H1 (cell line): ENCODE measurements around the gene ZC3H18. TPM values are rescaled to one million over a fixed set of nuclear protein-coding genes. Genes with fewer than 3 reads are reported as not detected.

ENCODE experiments used
- MAX ChIP-seq: IDR thresholded peaks from 2 replicates; pipeline ENCODE4 v1.6.1; 2012; ENCODE audit warnings: inconsistent platforms
- RAD21 ChIP-seq, 2 experiments: IDR thresholded peaks in 1 of 2; conservative IDR thresholded peaks in 1 of 2; 2 replicates each; pipeline ENCODE4 v1.6.1; 2011; ENCODE audit warnings: low read depth in 2 of 2, low read length in 2 of 2, improper control_type of control experiment in 1 of 2, inconsistent platforms in 1 of 2, mild to moderate bottlenecking in 1 of 2, moderate library complexity in 1 of 2
- SAP30 ChIP-seq: fragments of 300-600 bp; sonication (generic); IDR thresholded peaks from 2 replicates; pipeline ENCODE4 v1.7.1; 2012; ENCODE audit warnings: low read length, moderate library complexity, mild to moderate bottlenecking, inconsistent platforms; ENCODE audit not compliant: insufficient read depth, insufficient replicate concordance
- SP1 ChIP-seq: IDR thresholded peaks from 2 replicates; pipeline ENCODE4 v1.6.1; 2011; ENCODE audit warnings: low read depth, low read length
- TEAD4 ChIP-seq: IDR thresholded peaks from 2 replicates; pipeline ENCODE4 v1.6.1; 2012; ENCODE audit warnings: low read depth, low read length, inconsistent platforms, mixed read lengths
- polyA plus RNA-seq, 7 experiments: library from polyadenylated mRNA; depleted of rRNA in 3 of 7; stranded (reverse) in 5 of 7; unstranded in 2 of 7; fragments of >200 nt in 5 of 7; fragments of 200-250 nt in 2 of 7; gene quantifications; 1 replicate in 5 of 7; 2 replicates in 1 of 7; 4 replicates in 1 of 7; pipeline versions ENCODE4 v1.2.1 to v1.2.3, GENCODE V29; 2011 to 2013; ENCODE audit warnings: missing spikeins in 2 of 7, mixed read lengths in 2 of 7
- total RNA-seq: library from RNA; stranded (reverse); fragmentation: NEBNext Ultra II Directional; extraction: Animal tissue kit (Norgen Biotek cat#: 25700); gene quantifications from 2 replicates; pipeline ENCODE4 v1.2.1, GENCODE V29; 2021

Gene ZC3H18
- total and polyA plus RNA-seq, 2 of the 8 experiments (the other 6 are each of a cell fraction or from before 2014, with no cell fraction given): 12.1 to 73.2 TPM

GRCh38 chr16:88643644-88643932 lies 73.4 kb downstream of the ZC3H18 start (continued):
- no peak for TF ChIP-seq SP1
- TF ChIP-seq MAX: no peak
- TF ChIP-seq RAD21 (IDR thresholded peaks at IDR 0.05 in 1 of 2, conservative IDR thresholded peaks at IDR 0.05 in 1 of 2; ENCODE audit: low read depth in 2 of 2, low read length in 2 of 2): no peak
- TF ChIP-seq TEAD4: no peak
- TF ChIP-seq SAP30: no peak
- TF ChIP-seq, all 59 proteins: peak for 0
